ENCODE measurements around the gene ZNF697. TPM values are rescaled to one million over a fixed set of nuclear protein-coding genes. Genes with fewer than 3 reads are reported as not detected.

ZNF697 gene
- total RNA-seq, 1 experiment from 2014 or later = 18.0 TPM

DNA sequence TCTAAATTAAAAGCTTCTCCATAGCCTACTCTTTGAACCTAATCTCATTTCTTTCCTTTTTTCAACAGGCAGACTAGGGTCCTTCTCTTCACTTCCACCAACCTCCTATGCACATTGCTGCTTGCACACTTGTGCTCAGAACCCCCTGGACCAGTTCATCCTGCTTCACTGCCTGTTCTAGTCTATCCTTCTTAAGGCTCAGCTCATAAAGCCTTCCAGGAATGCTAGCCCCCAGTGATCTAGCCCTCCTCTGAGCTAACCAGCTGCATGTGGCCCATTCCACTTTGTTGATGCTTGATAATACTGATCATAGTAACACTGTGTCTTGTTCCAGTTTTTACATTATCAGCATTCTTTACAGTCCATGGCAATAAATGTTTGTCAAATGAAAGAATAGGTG lies 40.7 kb upstream of the ZNF697 start:
- TF ChIP-seq MXD4 (CRISPR knock-in tag; IDR thresholded peaks at IDR 0.05; ENCODE audit: borderline replicate concordance) (no peak), HMGA2 (CRISPR knock-in tag; IDR thresholded peaks at IDR 0.05) (no peak)
- ChIA-PET POLR2A (interaction anchor here (3.2 kb wide), 1 partner anchor 24 kb away, joined by 22 read pairs; the partner anchor contains the start of gene PHGDH), CTCF (interaction anchor here (0.5 to 3.5 kb wide), 9 partner anchors 10 to 120 kb away, joined by 3 to 46 read pairs (median 4); partner anchors contain the start of genes PHGDH and ZNF697)
- Mint-ChIP-seq H3K9me3 (peaks cover 10% of the 10 kb centered on the region; the same call in 1 of the 2 replicates), H3K4me3 (no peak overlapping the region), H3K36me3 (no peaks in the 10 kb centered on the region), H3K27me3 (ENCODE audit: low read depth) (no peaks in the 10 kb centered on the region), H3K4me1 (peaks cover 55% of the 10 kb centered on the region), H3K27ac (peak overlapping the region; percentile 26)
- ATAC-seq = 0 out of 2 replicates have a peak, but pooled peaks have one; percentile 21
- no peak for DNase-seq (ENCODE audit: low spot score)

DNA sequence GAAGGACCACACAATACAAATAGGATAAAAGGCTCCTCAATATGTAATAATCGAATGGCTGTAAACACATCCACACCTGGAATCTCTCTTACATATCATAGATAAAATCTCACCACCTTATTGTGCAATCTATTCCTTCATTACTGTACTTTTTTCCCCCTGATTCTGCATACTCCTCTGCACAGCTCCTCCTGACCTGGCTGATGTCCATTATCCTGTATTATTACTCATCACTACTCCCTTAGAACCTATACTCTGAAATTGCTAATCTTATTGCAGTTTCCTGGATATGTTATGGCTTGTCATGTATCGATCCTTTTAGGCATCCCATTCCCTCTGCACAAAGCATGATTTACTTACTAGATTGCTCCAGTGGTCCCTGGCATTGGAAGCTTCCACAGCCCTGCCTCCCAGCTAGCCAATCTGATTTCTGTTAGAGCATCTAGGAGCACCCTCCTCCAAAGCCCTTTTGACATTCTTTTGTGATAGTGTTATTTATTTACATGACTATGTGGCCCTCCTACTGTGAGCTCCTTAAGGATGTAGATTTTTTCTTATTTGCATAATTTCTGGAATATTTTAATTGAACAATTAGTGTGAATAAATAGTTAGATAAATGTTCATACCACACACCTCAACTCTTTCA lies 39.5 kb upstream of the ZNF697 start:
- H3K9me3 Mint-ChIP-seq = peaks cover 6% of the 10 kb centered on the region; the same call in 1 of the 2 replicates
- peak overlapping the region; percentile 16 for H3K4me3 Mint-ChIP-seq
- POLR2A ChIA-PET = interaction anchor here (1.2 to 3.2 kb wide), 4 partner anchors 8 to 40 kb away, joined by 3 to 22 read pairs (median 4); partner anchors contain the start of gene PHGDH
- H3K27ac Mint-ChIP-seq = peak overlapping the region; percentile 61
- peak; percentile 93 for ATAC-seq
- CTCF ChIA-PET = interaction anchor here (0.8 to 3.5 kb wide), 9 partner anchors 8 to 121 kb away, joined by 3 to 46 read pairs (median 5); partner anchors contain the start of genes PHGDH and ZNF697
- no peaks in the 10 kb centered on the region for H3K36me3 Mint-ChIP-seq
- no peaks in the 10 kb centered on the region for H3K27me3 Mint-ChIP-seq (ENCODE audit: low read depth)
- H3K4me1 Mint-ChIP-seq = peaks cover 55% of the 10 kb centered on the region
- DNase-seq (ENCODE audit: low spot score) = no peak
- no peak for TF ChIP-seq MXD4 (CRISPR knock-in tag; IDR thresholded peaks at IDR 0.05; ENCODE audit: borderline replicate concordance)
- no peak for TF ChIP-seq RORB (CRISPR knock-in tag; IDR thresholded peaks at IDR 0.05)
- no peak for TF ChIP-seq NR2C2 (CRISPR knock-in tag; IDR thresholded peaks at IDR 0.05)
- TF ChIP-seq NFATC4 (CRISPR knock-in tag; IDR thresholded peaks at IDR 0.05) = no peak

DNA sequence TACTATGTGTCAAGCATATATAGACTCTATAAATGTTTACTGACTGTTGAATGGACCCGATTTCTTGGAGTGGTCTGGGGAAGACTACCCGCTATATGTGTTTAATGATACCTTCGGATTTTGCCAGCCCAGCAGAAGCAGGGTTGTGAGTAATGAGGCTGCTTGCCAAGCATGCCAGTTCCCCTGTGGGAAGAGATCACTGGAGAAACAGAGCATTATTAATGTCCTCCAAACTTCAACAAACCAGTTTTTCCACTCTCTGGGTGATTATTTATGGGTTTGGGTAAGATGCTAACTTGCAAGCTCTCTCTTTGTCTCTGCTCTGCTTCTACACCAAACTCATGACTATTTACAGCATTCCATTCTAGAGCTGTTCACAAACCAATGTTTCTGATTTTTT lies 38.6 kb upstream of the ZNF697 start:
- H3K27me3 Mint-ChIP-seq (ENCODE audit: low read depth) = no peaks in the 10 kb centered on the region
- POLR2A ChIA-PET = interaction anchor here (1.4 to 1.6 kb wide), 2 partner anchors 32 to 39 kb away, joined by 4 read pairs; no protein-coding TSS in a partner anchor
- DNase-seq (ENCODE audit: low spot score) (no peak), ATAC-seq (no peak)
- H3K9me3 Mint-ChIP-seq = no peaks in the 10 kb centered on the region
- H3K36me3 Mint-ChIP-seq = no peaks in the 10 kb centered on the region
- peak overlapping the region; percentile 65; the same call in 1 of the 2 replicates for H3K27ac Mint-ChIP-seq
- peaks cover 55% of the 10 kb centered on the region for H3K4me1 Mint-ChIP-seq
- H3K4me3 Mint-ChIP-seq = no peak overlapping the region
- TF ChIP-seq, protein P1, sequence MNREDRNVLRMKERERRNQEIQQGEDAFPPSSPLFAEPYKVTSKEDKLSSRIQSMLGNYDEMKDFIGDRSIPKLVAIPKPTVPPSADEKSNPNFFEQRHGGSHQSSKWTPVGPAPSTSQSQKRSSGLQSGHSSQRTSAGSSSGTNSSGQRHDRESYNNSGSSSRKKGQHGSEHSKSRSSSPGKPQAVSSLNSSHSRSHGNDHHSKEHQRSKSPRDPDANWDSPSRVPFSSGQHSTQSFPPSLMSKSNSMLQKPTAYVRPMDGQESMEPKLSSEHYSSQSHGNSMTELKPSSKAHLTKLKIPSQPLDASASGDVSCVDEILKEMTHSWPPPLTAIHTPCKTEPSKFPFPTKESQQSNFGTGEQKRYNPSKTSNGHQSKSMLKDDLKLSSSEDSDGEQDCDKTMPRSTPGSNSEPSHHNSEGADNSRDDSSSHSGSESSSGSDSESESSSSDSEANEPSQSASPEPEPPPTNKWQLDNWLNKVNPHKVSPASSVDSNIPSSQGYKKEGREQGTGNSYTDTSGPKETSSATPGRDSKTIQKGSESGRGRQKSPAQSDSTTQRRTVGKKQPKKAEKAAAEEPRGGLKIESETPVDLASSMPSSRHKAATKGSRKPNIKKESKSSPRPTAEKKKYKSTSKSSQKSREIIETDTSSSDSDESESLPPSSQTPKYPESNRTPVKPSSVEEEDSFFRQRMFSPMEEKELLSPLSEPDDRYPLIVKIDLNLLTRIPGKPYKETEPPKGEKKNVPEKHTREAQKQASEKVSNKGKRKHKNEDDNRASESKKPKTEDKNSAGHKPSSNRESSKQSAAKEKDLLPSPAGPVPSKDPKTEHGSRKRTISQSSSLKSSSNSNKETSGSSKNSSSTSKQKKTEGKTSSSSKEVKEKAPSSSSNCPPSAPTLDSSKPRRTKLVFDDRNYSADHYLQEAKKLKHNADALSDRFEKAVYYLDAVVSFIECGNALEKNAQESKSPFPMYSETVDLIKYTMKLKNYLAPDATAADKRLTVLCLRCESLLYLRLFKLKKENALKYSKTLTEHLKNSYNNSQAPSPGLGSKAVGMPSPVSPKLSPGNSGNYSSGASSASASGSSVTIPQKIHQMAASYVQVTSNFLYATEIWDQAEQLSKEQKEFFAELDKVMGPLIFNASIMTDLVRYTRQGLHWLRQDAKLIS (CRISPR knock-in tag; IDR thresholded peaks at IDR 0.05; ENCODE audit: borderline replicate concordance) = no peak
- TF ChIP-seq, protein P2, sequence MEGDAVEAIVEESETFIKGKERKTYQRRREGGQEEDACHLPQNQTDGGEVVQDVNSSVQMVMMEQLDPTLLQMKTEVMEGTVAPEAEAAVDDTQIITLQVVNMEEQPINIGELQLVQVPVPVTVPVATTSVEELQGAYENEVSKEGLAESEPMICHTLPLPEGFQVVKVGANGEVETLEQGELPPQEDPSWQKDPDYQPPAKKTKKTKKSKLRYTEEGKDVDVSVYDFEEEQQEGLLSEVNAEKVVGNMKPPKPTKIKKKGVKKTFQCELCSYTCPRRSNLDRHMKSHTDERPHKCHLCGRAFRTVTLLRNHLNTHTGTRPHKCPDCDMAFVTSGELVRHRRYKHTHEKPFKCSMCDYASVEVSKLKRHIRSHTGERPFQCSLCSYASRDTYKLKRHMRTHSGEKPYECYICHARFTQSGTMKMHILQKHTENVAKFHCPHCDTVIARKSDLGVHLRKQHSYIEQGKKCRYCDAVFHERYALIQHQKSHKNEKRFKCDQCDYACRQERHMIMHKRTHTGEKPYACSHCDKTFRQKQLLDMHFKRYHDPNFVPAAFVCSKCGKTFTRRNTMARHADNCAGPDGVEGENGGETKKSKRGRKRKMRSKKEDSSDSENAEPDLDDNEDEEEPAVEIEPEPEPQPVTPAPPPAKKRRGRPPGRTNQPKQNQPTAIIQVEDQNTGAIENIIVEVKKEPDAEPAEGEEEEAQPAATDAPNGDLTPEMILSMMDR (IDR thresholded peaks at IDR 0.05) = no peak
- TF ChIP-seq ZNF396 (CRISPR knock-in tag; IDR thresholded peaks at IDR 0.05; ENCODE audit: borderline replicate concordance) (no peak), HMGA2 (CRISPR knock-in tag; IDR thresholded peaks at IDR 0.05) (no peak), TP53 (CRISPR knock-in tag; IDR thresholded peaks at IDR 0.05) (no peak), TCF7 (CRISPR knock-in tag; IDR thresholded peaks at IDR 0.05; ENCODE audit: low read depth) (no peak), FOXJ3 (CRISPR knock-in tag; IDR thresholded peaks at IDR 0.05; ENCODE audit: borderline replicate concordance) (no peak)
- CTCF ChIA-PET = interaction anchor here (1.6 to 3.5 kb wide), 3 partner anchors 11 to 38 kb away, joined by 5 to 46 read pairs (median 8); partner anchors contain the start of gene ZNF697

DNA sequence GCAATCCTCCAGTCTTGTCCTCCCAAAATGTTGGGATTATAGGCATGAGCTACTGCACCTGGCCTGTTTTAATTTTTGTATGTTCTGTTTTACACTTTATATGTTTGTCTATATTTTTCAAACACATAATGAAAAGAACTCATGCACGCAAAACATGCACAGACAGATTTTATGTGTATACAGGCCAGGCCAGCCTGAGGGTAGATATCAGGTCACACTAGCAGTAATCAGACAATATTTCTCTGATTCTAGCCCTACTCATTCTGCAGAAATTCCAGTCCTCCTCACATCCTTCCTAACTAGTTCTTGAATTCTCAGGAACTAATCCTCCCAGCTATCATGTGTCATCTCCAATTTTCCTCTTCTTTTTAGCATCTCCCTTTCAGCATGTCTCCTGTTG lies 35.8 kb upstream of the ZNF697 start:
- TF ChIP-seq, protein P3, sequence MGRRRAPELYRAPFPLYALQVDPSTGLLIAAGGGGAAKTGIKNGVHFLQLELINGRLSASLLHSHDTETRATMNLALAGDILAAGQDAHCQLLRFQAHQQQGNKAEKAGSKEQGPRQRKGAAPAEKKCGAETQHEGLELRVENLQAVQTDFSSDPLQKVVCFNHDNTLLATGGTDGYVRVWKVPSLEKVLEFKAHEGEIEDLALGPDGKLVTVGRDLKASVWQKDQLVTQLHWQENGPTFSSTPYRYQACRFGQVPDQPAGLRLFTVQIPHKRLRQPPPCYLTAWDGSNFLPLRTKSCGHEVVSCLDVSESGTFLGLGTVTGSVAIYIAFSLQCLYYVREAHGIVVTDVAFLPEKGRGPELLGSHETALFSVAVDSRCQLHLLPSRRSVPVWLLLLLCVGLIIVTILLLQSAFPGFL (CRISPR knock-in tag; IDR thresholded peaks at IDR 0.05; ENCODE audit: borderline replicate concordance) = no peak
- POLR2A ChIA-PET = interaction anchor here (0.7 kb wide), 1 partner anchor 29 kb away, joined by 3 read pairs; no protein-coding TSS in a partner anchor
- ATAC-seq = no peak
- DNase-seq (ENCODE audit: low spot score) = no peak
- Mint-ChIP-seq H3K9me3 (no peaks in the 10 kb centered on the region), H3K27me3 (ENCODE audit: low read depth) (no peaks in the 10 kb centered on the region), H3K4me1 (peaks cover 52% of the 10 kb centered on the region), H3K36me3 (no peaks in the 10 kb centered on the region), H3K27ac (no peak overlapping the region), H3K4me3 (no peak overlapping the region)
- CTCF ChIA-PET = interaction anchor here (1.2 to 1.7 kb wide), 3 partner anchors 8 to 72 kb away, joined by 5 to 9 read pairs (median 7); no protein-coding TSS in a partner anchor
